ENCODE data around the gene CDH4. TPM values are rescaled to one million over a fixed set of nuclear protein-coding genes. Genes with fewer than 3 reads are reported as not detected.

The CDH4 gene
- total RNA-seq, 1 experiment from 2014 or later = 5.3 TPM

DNA sequence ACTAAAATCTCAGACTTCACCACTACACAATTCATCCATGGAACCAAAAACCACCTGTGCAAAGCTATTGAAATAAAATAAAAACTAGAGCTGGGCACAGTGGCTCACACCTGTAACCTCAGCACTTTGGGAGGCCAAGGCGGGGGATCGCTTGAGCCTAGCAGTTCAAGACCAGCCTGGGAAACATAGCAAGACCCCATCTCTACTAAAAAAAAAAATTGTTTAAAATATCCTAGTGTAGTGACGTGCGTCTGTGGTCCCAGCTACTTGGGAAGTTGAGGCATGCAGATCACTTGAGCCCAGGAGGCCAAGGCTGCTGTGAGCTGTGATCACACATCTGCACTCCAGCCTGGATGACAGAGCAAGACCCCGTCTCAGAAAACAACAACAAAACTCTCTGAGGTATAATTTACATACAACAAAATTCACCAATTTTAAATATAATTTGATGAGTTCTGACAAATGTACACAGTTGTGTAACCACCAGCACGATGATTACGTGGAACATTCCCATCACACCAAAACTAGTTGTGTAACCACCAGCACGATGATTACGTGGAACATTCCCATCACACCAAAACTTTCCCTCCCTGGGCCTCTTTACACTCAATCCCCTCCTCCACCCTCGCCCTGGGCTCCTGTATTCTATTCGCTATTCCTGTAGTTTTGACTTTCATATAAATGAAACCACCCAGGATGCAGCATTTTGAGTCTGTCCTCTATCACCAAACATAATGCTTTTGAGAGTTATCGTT lies 706.1 kb downstream of the CDH4 start:
- H3K9me3 Mint-ChIP-seq = no peaks in the 10 kb centered on the region
- ATAC-seq (no peak), DNase-seq (ENCODE audit: low spot score) (no peak)
- H3K4me3 Mint-ChIP-seq = no peak overlapping the region
- TF ChIP-seq, protein P1, sequence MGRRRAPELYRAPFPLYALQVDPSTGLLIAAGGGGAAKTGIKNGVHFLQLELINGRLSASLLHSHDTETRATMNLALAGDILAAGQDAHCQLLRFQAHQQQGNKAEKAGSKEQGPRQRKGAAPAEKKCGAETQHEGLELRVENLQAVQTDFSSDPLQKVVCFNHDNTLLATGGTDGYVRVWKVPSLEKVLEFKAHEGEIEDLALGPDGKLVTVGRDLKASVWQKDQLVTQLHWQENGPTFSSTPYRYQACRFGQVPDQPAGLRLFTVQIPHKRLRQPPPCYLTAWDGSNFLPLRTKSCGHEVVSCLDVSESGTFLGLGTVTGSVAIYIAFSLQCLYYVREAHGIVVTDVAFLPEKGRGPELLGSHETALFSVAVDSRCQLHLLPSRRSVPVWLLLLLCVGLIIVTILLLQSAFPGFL (CRISPR knock-in tag; IDR thresholded peaks at IDR 0.05; ENCODE audit: borderline replicate concordance) = no peak
- TF ChIP-seq TEAD1 (CRISPR knock-in tag; IDR thresholded peaks at IDR 0.05) (no peak), RELA (CRISPR knock-in tag; IDR thresholded peaks at IDR 0.05; ENCODE audit: borderline replicate concordance) (no peak), ZNF263 (CRISPR knock-in tag; IDR thresholded peaks at IDR 0.05; ENCODE audit: low read depth) (no peak), SMAD4 (CRISPR knock-in tag; IDR thresholded peaks at IDR 0.05) (no peak), SMAD3 (CRISPR knock-in tag; IDR thresholded peaks at IDR 0.05; ENCODE audit: borderline replicate concordance) (no peak), ZNF416 (CRISPR knock-in tag; IDR thresholded peaks at IDR 0.05) (no peak), ATF1 (CRISPR knock-in tag; IDR thresholded peaks at IDR 0.05) (no peak), MYBL2 (CRISPR knock-in tag; IDR thresholded peaks at IDR 0.05) (no peak)
- TF ChIP-seq, protein P2, sequence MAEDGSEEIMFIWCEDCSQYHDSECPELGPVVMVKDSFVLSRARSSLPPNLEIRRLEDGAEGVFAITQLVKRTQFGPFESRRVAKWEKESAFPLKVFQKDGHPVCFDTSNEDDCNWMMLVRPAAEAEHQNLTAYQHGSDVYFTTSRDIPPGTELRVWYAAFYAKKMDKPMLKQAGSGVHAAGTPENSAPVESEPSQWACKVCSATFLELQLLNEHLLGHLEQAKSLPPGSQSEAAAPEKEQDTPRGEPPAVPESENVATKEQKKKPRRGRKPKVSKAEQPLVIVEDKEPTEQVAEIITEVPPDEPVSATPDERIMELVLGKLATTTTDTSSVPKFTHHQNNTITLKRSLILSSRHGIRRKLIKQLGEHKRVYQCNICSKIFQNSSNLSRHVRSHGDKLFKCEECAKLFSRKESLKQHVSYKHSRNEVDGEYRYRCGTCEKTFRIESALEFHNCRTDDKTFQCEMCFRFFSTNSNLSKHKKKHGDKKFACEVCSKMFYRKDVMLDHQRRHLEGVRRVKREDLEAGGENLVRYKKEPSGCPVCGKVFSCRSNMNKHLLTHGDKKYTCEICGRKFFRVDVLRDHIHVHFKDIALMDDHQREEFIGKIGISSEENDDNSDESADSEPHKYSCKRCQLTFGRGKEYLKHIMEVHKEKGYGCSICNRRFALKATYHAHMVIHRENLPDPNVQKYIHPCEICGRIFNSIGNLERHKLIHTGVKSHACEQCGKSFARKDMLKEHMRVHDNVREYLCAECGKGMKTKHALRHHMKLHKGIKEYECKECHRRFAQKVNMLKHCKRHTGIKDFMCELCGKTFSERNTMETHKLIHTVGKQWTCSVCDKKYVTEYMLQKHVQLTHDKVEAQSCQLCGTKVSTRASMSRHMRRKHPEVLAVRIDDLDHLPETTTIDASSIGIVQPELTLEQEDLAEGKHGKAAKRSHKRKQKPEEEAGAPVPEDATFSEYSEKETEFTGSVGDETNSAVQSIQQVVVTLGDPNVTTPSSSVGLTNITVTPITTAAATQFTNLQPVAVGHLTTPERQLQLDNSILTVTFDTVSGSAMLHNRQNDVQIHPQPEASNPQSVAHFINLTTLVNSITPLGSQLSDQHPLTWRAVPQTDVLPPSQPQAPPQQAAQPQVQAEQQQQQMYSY (CRISPR knock-in tag; IDR thresholded peaks at IDR 0.05) = no peak
- TF ChIP-seq, protein P3, sequence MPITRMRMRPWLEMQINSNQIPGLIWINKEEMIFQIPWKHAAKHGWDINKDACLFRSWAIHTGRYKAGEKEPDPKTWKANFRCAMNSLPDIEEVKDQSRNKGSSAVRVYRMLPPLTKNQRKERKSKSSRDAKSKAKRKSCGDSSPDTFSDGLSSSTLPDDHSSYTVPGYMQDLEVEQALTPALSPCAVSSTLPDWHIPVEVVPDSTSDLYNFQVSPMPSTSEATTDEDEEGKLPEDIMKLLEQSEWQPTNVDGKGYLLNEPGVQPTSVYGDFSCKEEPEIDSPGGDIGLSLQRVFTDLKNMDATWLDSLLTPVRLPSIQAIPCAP (CRISPR knock-in tag; IDR thresholded peaks at IDR 0.05) = no peak
- TF ChIP-seq, protein P4, sequence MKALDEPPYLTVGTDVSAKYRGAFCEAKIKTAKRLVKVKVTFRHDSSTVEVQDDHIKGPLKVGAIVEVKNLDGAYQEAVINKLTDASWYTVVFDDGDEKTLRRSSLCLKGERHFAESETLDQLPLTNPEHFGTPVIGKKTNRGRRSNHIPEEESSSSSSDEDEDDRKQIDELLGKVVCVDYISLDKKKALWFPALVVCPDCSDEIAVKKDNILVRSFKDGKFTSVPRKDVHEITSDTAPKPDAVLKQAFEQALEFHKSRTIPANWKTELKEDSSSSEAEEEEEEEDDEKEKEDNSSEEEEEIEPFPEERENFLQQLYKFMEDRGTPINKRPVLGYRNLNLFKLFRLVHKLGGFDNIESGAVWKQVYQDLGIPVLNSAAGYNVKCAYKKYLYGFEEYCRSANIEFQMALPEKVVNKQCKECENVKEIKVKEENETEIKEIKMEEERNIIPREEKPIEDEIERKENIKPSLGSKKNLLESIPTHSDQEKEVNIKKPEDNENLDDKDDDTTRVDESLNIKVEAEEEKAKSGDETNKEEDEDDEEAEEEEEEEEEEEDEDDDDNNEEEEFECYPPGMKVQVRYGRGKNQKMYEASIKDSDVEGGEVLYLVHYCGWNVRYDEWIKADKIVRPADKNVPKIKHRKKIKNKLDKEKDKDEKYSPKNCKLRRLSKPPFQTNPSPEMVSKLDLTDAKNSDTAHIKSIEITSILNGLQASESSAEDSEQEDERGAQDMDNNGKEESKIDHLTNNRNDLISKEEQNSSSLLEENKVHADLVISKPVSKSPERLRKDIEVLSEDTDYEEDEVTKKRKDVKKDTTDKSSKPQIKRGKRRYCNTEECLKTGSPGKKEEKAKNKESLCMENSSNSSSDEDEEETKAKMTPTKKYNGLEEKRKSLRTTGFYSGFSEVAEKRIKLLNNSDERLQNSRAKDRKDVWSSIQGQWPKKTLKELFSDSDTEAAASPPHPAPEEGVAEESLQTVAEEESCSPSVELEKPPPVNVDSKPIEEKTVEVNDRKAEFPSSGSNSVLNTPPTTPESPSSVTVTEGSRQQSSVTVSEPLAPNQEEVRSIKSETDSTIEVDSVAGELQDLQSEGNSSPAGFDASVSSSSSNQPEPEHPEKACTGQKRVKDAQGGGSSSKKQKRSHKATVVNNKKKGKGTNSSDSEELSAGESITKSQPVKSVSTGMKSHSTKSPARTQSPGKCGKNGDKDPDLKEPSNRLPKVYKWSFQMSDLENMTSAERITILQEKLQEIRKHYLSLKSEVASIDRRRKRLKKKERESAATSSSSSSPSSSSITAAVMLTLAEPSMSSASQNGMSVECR (CRISPR knock-in tag; IDR thresholded peaks at IDR 0.05; ENCODE audit: borderline replicate concordance) = no peak
- TF ChIP-seq, protein P5, sequence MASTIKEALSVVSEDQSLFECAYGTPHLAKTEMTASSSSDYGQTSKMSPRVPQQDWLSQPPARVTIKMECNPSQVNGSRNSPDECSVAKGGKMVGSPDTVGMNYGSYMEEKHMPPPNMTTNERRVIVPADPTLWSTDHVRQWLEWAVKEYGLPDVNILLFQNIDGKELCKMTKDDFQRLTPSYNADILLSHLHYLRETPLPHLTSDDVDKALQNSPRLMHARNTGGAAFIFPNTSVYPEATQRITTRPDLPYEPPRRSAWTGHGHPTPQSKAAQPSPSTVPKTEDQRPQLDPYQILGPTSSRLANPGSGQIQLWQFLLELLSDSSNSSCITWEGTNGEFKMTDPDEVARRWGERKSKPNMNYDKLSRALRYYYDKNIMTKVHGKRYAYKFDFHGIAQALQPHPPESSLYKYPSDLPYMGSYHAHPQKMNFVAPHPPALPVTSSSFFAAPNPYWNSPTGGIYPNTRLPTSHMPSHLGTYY (CRISPR knock-in tag; IDR thresholded peaks at IDR 0.05) = no peak
- H3K27ac Mint-ChIP-seq = no peak overlapping the region
- peaks cover 6% of the 10 kb centered on the region for H3K4me1 Mint-ChIP-seq
- ChIA-PET CTCF (no interaction called here), POLR2A (no interaction called here)
- H3K27me3 Mint-ChIP-seq (ENCODE audit: low read depth) = no peaks in the 10 kb centered on the region
- no peaks in the 10 kb centered on the region for H3K36me3 Mint-ChIP-seq
